Measurements from ENCODE around the gene CSNK1D.

DNA sequence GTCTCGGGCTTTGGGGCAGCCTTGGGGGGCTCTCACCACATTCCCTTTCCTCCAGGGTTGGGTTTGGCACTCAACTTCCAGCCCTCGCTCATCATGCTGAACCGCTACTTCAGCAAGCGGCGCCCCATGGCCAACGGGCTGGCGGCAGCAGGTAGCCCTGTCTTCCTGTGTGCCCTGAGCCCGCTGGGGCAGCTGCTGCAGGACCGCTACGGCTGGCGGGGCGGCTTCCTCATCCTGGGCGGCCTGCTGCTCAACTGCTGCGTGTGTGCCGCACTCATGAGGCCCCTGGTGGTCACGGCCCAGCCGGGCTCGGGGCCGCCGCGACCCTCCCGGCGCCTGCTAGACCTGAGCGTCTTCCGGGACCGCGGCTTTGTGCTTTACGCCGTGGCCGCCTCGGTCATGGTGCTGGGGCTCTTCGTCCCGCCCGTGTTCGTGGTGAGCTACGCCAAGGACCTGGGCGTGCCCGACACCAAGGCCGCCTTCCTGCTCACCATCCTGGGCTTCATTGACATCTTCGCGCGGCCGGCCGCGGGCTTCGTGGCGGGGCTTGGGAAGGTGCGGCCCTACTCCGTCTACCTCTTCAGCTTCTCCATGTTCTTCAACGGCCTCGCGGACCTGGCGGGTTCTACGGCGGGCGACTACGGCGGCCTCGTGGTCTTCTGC is 36.3 kb downstream of the CSNK1D start:
- TF ChIP-seq, protein P1, sequence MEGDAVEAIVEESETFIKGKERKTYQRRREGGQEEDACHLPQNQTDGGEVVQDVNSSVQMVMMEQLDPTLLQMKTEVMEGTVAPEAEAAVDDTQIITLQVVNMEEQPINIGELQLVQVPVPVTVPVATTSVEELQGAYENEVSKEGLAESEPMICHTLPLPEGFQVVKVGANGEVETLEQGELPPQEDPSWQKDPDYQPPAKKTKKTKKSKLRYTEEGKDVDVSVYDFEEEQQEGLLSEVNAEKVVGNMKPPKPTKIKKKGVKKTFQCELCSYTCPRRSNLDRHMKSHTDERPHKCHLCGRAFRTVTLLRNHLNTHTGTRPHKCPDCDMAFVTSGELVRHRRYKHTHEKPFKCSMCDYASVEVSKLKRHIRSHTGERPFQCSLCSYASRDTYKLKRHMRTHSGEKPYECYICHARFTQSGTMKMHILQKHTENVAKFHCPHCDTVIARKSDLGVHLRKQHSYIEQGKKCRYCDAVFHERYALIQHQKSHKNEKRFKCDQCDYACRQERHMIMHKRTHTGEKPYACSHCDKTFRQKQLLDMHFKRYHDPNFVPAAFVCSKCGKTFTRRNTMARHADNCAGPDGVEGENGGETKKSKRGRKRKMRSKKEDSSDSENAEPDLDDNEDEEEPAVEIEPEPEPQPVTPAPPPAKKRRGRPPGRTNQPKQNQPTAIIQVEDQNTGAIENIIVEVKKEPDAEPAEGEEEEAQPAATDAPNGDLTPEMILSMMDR (IDR thresholded peaks at IDR 0.05) = no peak
- TF ChIP-seq POLR2A (IDR thresholded peaks at IDR 0.05) (no peak), POLR2AphosphoS5 (IDR thresholded peaks at IDR 0.05) (no peak)

Measured in stomach (tissue), 4 donors.